ENCODE measurements around the gene TEKTIP1. TPM values are rescaled to one million over a fixed set of nuclear protein-coding genes. Genes with fewer than 3 reads are reported as not detected.

Gene TEKTIP1
- total RNA-seq, 8 experiments from 2014 or later = 0.50 to 4.3 (median 0.99) TPM

- Histone ChIP-seq H3K4me3 (no peak overlapping the region), H3K4me1 (replicated peaks in 1 of 2) (peaks cover 4 to 5% of the 10 kb centered on the region in 2 donors), H3K27ac (no peak overlapping the region)
- no peak for ATAC-seq (replicated peaks in 6 of 8)
- in situ Hi-C loops (cut with MboI; ENCODE audit: low pct_unique_long_range_greater_than_20kb in 2 of 9, low sequenced_read_pairs in 9 of 9, unreplicated experiment in 9 of 9) = loop anchor here in 1 of 9 experiments (25.0 kb wide), 1 partner anchor 142 kb away; the partner anchor contains the start of genes PIP5K1C and TJP3
- 60 to 100% (median 96%) methylated on average over 1 to 6 of the region's 7 CpGs; no CpG with 5 or more reads in 3 of the 10 experiments for WGBS, 10 experiments
Observed at GRCh38 chr19:3570606-3571011, 31.6 kb downstream of the TEKTIP1 start.

GRCh38 chr19:3572132-3572854 is 33.3 kb downstream of the TEKTIP1 start:
- ATAC-seq (replicated peaks in 6 of 8) = peak; percentile 82 to 95 (median 92)
- in situ Hi-C loops (cut with MboI; ENCODE audit: low pct_unique_long_range_greater_than_20kb in 2 of 9, low sequenced_read_pairs in 9 of 9, unreplicated experiment in 9 of 9) = loop anchor here in 1 of 9 experiments (25.0 kb wide), 1 partner anchor 140 kb away; the partner anchor contains the start of genes PIP5K1C and TJP3
- H3K4me1 ChIP-seq (replicated peaks in 1 of 2) = peaks cover 12% of the 10 kb centered on the region in 2 donors
- H3K4me3 ChIP-seq = peak overlapping the region; percentile 34 to 84 (median 62)
- 0 to 80% (median 10%) methylated on average over 1 to 14 of the region's 48 CpGs; no CpG with 5 or more reads in 5 of the 10 experiments for WGBS, 10 experiments
- no peak overlapping the region for H3K27ac ChIP-seq

- H3K4me1 ChIP-seq (replicated peaks in 1 of 2) = peaks cover 12% of the 10 kb centered on the region in 2 donors
- H3K27ac ChIP-seq = no peak within 1 kb of the TSS
- no peak for ATAC-seq (replicated peaks in 6 of 8)
- in situ Hi-C loops (cut with MboI; ENCODE audit: low pct_unique_long_range_greater_than_20kb in 2 of 9, low sequenced_read_pairs in 9 of 9, unreplicated experiment in 9 of 9) = loop anchor here in 1 of 9 experiments (25.0 kb wide), 1 partner anchor 139 kb away; the partner anchor contains the start of genes PIP5K1C and TJP3
- WGBS, 10 experiments = no CpG with 5 or more reads among the region's 30 CpGs
- H3K4me3 ChIP-seq = peak within 1 kb of the TSS; percentile 50 to 84 (median 75)
Observed at GRCh38 chr19:3572855-3573161, 33.8 kb downstream of the TEKTIP1 start, which contains the start of gene HMG20B. Gene HMG20B, plus strand, starts transcription at chr19:3572944. Its CDS starts 366 bp downstream, at chr19:3573310.

GRCh38 chr19:3573162-3573857 is 34.3 kb downstream of the TEKTIP1 start:
- WGBS, 10 experiments = no CpG with 5 or more reads among the region's 60 CpGs
- Histone ChIP-seq H3K27ac (no peak overlapping the region), H3K4me3 (peak overlapping the region; percentile 50 to 84 (median 75)), H3K4me1 (replicated peaks in 1 of 2) (peaks cover 12% of the 10 kb centered on the region in 2 donors)
- in situ Hi-C loops (cut with MboI; ENCODE audit: low pct_unique_long_range_greater_than_20kb in 2 of 9, low sequenced_read_pairs in 9 of 9, unreplicated experiment in 9 of 9) = loop anchor here in 1 of 9 experiments (25.0 kb wide), 1 partner anchor 139 kb away; the partner anchor contains the start of genes PIP5K1C and TJP3
- ATAC-seq (replicated peaks in 6 of 8) = peak; percentile 3 to 10 (median 4)

GRCh38 chr19:3573858-3574637 is 35.1 kb downstream of the TEKTIP1 start:
- no peak overlapping the region for H3K27ac ChIP-seq
- 0 to 7% methylated on average over 1 to 5 of the region's 55 CpGs; no CpG with 5 or more reads in 8 of the 10 experiments for WGBS, 10 experiments
- in situ Hi-C loops (cut with MboI; ENCODE audit: low pct_unique_long_range_greater_than_20kb in 2 of 9, low sequenced_read_pairs in 9 of 9, unreplicated experiment in 9 of 9) = loop anchor here in 1 of 9 experiments (25.0 kb wide), 1 partner anchor 138 kb away; the partner anchor contains the start of genes PIP5K1C and TJP3

GRCh38 chr19:3575260-3575741 is 36.3 kb downstream of the TEKTIP1 start:
- WGBS, 10 experiments = 60 to 100% (median 84%) methylated on average over 1 to 9 of the region's 19 CpGs; no CpG with 5 or more reads in 4 of the 10 experiments
- in situ Hi-C loops (cut with MboI; ENCODE audit: low pct_unique_long_range_greater_than_20kb in 2 of 9, low sequenced_read_pairs in 9 of 9, unreplicated experiment in 9 of 9) = no loop called here
- ATAC-seq (replicated peaks in 6 of 8) = no peak

More at GRCh38 chr19:3573858-3574637, 35.1 kb downstream of the TEKTIP1 start:
- H3K4me1 ChIP-seq (replicated peaks in 1 of 2) = peaks cover 12% of the 10 kb centered on the region in 2 donors
- ATAC-seq (replicated peaks in 6 of 8) = peak in 6 of 8 experiments; percentile 1 to 34 (median 14)
- H3K4me3 ChIP-seq = peak overlapping the region; percentile 50 to 84 (median 75)

GRCh38 chr19:3575949-3576673 is 37.1 kb downstream of the TEKTIP1 start:
- WGBS, 10 experiments = 43 to 85% (median 53%) methylated on average over 3 to 6 of the region's 29 CpGs; no CpG with 5 or more reads in 6 of the 10 experiments
- in situ Hi-C loops (cut with MboI; ENCODE audit: low pct_unique_long_range_greater_than_20kb in 2 of 9, low sequenced_read_pairs in 9 of 9, unreplicated experiment in 9 of 9) = no loop called here
- peak overlapping the region in 1 of 2 donors; percentile 68 for H3K27ac ChIP-seq
- no peak for ATAC-seq (replicated peaks in 6 of 8)
- H3K4me3 ChIP-seq = peak overlapping the region in 1 of 5 donors; percentile 3
- H3K4me1 ChIP-seq (replicated peaks in 1 of 2) = peaks cover 12 to 22% of the 10 kb centered on the region in 2 donors

More at GRCh38 chr19:3575260-3575741, 36.3 kb downstream of the TEKTIP1 start:
- Histone ChIP-seq H3K27ac (no peak overlapping the region), H3K4me1 (replicated peaks in 1 of 2) (peaks cover 12 to 19% of the 10 kb centered on the region in 2 donors), H3K4me3 (no peak overlapping the region)

GRCh38 chr19:3576696-3577443 is 37.9 kb downstream of the TEKTIP1 start:
- Histone ChIP-seq H3K4me3 (peak overlapping the region; percentile 0 to 23 (median 6)), H3K4me1 (replicated peaks in 1 of 2) (peaks cover 11 to 22% of the 10 kb centered on the region in 2 donors), H3K27ac (peak overlapping the region; percentile 21 to 68)
- peak; percentile 2 to 42 (median 18) for ATAC-seq (replicated peaks in 6 of 8)
- 0 to 54% (median 36%) methylated on average over 1 to 9 of the region's 78 CpGs; no CpG with 5 or more reads in 6 of the 10 experiments for WGBS, 10 experiments
- in situ Hi-C loops (cut with MboI; ENCODE audit: low pct_unique_long_range_greater_than_20kb in 2 of 9, low sequenced_read_pairs in 9 of 9, unreplicated experiment in 9 of 9) = no loop called here

- Histone ChIP-seq H3K4me1 (replicated peaks in 1 of 2) (peaks cover 7 to 19% of the 10 kb centered on the region in 2 donors), H3K27ac (no peak overlapping the region), H3K4me3 (no peak overlapping the region)
- WGBS, 10 experiments = 97% methylated on average over 7 of the region's 60 CpGs; no CpG with 5 or more reads in 9 of the 10 experiments
- in situ Hi-C loops (cut with MboI; ENCODE audit: low pct_unique_long_range_greater_than_20kb in 2 of 9, low sequenced_read_pairs in 9 of 9, unreplicated experiment in 9 of 9) = no loop called here
- no peak for ATAC-seq (replicated peaks in 6 of 8)
Observed at GRCh38 chr19:3577723-3578344, 38.9 kb downstream of the TEKTIP1 start.

- Histone ChIP-seq H3K4me1 (replicated peaks in 1 of 2) (peaks cover 7 to 19% of the 10 kb centered on the region in 2 donors), H3K27ac (no peak overlapping the region), H3K4me3 (no peak overlapping the region)
- ATAC-seq (replicated peaks in 6 of 8) = no peak
- in situ Hi-C loops (cut with MboI; ENCODE audit: low pct_unique_long_range_greater_than_20kb in 2 of 9, low sequenced_read_pairs in 9 of 9, unreplicated experiment in 9 of 9) = no loop called here
- 20 to 100% methylated on average over 1 to 2 of the region's 17 CpGs; no CpG with 5 or more reads in 8 of the 10 experiments for WGBS, 10 experiments
Observed at GRCh38 chr19:3578390-3578789, 39.4 kb downstream of the TEKTIP1 start.
